HepG2 (cell line): ENCODE data around the gene IHH.

ENCODE experiments used
- ESRRA ChIP-seq: sonication (generic); formaldehyde crosslinking; IDR thresholded peaks from 2 replicates; pipeline ENCODE4 v1.5.1; 2020; ENCODE audit warnings: mild to moderate bottlenecking, low read depth, missing genetic modification reagents
- EZH2 ChIP-seq: conservative IDR thresholded peaks from 2 replicates; pipeline ENCODE4 v1.6.1; 2012; ENCODE audit warnings: mild to moderate bottlenecking, low read depth, low read length, moderate library complexity
- MAX ChIP-seq: IDR thresholded peaks from 2 replicates; pipeline ENCODE4 v1.6.1; 2012; ENCODE audit warnings: inconsistent platforms
- PHF20 ChIP-seq: sonication (generic); formaldehyde crosslinking; IDR thresholded peaks from 2 replicates; pipeline ENCODE4 v1.5.0; 2020; ENCODE audit warnings: mild to moderate bottlenecking, missing genetic modification reagents
- XRCC5 ChIP-seq: fragments of 200-400 bp; formaldehyde crosslinking; optimal IDR thresholded peaks from 2 replicates; pipeline ENCODE3; 2017; ENCODE audit warnings: mild to moderate bottlenecking, low read length
- ZNF577 ChIP-seq: sonication (generic); formaldehyde crosslinking; IDR thresholded peaks from 2 replicates; pipeline ENCODE4 v1.4.0; 2020; ENCODE audit warnings: mild to moderate bottlenecking, low read depth, missing genetic modification reagents, borderline replicate concordance

DNA sequence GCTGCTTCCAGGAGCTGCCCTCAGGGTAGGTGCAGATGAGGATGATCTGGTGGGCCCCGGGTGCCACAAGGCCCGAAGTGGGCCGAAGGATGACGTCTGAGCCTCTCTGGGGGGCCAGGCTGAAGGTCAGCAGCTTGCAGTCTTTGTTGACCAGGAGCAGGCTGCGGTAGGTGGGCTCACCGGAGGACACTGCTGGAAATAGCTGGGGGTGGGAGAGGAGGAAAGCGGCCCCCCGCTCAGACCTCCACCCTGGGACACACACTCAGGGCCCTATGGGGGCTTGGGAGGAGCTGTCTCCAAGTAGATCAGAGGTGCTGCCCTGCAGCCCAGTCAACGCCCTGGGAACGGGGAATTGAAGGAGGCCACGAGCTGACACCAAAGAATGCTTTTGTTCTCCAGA, 36.7 kb downstream of the IHH start:
- TF ChIP-seq ZNF577 = no peak
- TF ChIP-seq MAX = no peak
- TF ChIP-seq EZH2 = no peak
- no peak for TF ChIP-seq XRCC5
- TF ChIP-seq PHF20 = no peak
- TF ChIP-seq ESRRA (CRISPR knock-in tag) = no peak
